Measurements from ENCODE around the gene ABHD17C. TPM values are rescaled to one million over a fixed set of nuclear protein-coding genes. Genes with fewer than 3 reads are reported as not detected.

The ABHD17C gene
- total and polyA plus RNA-seq, 2 of the 8 experiments (the other 6 are each of a cell fraction or from before 2014, with no cell fraction given): 20.2 to 29.8 TPM

DNA sequence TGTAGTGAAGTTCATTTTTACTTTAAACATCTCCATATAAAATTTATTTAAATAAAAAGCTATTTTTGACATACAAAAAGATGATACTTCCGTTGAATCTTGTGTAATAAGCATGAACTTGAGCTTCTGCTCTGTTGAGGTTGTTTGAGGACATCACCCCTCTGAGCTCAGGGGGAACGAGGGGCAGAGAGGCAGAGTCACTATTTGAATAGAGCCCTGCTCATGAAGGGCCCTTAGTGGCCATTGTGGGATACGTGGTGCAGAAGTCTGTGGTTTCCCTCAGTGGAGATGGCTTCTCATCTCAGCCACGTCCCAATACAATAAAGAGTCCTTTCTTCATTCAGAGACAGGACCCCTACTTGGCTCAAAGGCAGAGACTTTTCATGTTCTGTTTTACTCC lies 94.7 kb downstream of the ABHD17C start (continued):
- TF ChIP-seq, protein P1, sequence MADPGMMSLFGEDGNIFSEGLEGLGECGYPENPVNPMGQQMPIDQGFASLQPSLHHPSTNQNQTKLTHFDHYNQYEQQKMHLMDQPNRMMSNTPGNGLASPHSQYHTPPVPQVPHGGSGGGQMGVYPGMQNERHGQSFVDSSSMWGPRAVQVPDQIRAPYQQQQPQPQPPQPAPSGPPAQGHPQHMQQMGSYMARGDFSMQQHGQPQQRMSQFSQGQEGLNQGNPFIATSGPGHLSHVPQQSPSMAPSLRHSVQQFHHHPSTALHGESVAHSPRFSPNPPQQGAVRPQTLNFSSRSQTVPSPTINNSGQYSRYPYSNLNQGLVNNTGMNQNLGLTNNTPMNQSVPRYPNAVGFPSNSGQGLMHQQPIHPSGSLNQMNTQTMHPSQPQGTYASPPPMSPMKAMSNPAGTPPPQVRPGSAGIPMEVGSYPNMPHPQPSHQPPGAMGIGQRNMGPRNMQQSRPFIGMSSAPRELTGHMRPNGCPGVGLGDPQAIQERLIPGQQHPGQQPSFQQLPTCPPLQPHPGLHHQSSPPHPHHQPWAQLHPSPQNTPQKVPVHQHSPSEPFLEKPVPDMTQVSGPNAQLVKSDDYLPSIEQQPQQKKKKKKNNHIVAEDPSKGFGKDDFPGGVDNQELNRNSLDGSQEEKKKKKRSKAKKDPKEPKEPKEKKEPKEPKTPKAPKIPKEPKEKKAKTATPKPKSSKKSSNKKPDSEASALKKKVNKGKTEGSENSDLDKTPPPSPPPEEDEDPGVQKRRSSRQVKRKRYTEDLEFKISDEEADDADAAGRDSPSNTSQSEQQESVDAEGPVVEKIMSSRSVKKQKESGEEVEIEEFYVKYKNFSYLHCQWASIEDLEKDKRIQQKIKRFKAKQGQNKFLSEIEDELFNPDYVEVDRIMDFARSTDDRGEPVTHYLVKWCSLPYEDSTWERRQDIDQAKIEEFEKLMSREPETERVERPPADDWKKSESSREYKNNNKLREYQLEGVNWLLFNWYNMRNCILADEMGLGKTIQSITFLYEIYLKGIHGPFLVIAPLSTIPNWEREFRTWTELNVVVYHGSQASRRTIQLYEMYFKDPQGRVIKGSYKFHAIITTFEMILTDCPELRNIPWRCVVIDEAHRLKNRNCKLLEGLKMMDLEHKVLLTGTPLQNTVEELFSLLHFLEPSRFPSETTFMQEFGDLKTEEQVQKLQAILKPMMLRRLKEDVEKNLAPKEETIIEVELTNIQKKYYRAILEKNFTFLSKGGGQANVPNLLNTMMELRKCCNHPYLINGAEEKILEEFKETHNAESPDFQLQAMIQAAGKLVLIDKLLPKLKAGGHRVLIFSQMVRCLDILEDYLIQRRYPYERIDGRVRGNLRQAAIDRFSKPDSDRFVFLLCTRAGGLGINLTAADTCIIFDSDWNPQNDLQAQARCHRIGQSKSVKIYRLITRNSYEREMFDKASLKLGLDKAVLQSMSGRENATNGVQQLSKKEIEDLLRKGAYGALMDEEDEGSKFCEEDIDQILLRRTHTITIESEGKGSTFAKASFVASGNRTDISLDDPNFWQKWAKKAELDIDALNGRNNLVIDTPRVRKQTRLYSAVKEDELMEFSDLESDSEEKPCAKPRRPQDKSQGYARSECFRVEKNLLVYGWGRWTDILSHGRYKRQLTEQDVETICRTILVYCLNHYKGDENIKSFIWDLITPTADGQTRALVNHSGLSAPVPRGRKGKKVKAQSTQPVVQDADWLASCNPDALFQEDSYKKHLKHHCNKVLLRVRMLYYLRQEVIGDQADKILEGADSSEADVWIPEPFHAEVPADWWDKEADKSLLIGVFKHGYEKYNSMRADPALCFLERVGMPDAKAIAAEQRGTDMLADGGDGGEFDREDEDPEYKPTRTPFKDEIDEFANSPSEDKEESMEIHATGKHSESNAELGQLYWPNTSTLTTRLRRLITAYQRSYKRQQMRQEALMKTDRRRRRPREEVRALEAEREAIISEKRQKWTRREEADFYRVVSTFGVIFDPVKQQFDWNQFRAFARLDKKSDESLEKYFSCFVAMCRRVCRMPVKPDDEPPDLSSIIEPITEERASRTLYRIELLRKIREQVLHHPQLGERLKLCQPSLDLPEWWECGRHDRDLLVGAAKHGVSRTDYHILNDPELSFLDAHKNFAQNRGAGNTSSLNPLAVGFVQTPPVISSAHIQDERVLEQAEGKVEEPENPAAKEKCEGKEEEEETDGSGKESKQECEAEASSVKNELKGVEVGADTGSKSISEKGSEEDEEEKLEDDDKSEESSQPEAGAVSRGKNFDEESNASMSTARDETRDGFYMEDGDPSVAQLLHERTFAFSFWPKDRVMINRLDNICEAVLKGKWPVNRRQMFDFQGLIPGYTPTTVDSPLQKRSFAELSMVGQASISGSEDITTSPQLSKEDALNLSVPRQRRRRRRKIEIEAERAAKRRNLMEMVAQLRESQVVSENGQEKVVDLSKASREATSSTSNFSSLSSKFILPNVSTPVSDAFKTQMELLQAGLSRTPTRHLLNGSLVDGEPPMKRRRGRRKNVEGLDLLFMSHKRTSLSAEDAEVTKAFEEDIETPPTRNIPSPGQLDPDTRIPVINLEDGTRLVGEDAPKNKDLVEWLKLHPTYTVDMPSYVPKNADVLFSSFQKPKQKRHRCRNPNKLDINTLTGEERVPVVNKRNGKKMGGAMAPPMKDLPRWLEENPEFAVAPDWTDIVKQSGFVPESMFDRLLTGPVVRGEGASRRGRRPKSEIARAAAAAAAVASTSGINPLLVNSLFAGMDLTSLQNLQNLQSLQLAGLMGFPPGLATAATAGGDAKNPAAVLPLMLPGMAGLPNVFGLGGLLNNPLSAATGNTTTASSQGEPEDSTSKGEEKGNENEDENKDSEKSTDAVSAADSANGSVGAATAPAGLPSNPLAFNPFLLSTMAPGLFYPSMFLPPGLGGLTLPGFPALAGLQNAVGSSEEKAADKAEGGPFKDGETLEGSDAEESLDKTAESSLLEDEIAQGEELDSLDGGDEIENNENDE (IDR thresholded peaks at IDR 0.05; ENCODE audit: insufficient replicate concordance, low read length): no peak
- TF ChIP-seq ASH2L (IDR thresholded peaks at IDR 0.05; ENCODE audit: low read length): no peak
- TF ChIP-seq TEAD4 (IDR thresholded peaks at IDR 0.05; ENCODE audit: low read depth, low read length): no peak
- no peak for TF ChIP-seq FOSL1 (IDR thresholded peaks at IDR 0.05; ENCODE audit: insufficient read depth, low read depth, low read length)
- TF ChIP-seq KDM1A (IDR thresholded peaks at IDR 0.05; ENCODE audit: borderline replicate concordance, low read length): no peak
- TF ChIP-seq ZNF274 (IDR thresholded peaks at IDR 0.05; ENCODE audit: borderline replicate concordance, extremely low read depth, low read length): no peak
- no peak for TF ChIP-seq CREB1 (IDR thresholded peaks at IDR 0.05)
- no peak for TF ChIP-seq TAF1 (IDR thresholded peaks at IDR 0.05; ENCODE audit: low read depth, low read length)
- no peak for TF ChIP-seq CTBP2 (IDR thresholded peaks at IDR 0.05; ENCODE audit: borderline replicate concordance, insufficient read depth, insufficient read length, low read length)
- TF ChIP-seq, protein P2, sequence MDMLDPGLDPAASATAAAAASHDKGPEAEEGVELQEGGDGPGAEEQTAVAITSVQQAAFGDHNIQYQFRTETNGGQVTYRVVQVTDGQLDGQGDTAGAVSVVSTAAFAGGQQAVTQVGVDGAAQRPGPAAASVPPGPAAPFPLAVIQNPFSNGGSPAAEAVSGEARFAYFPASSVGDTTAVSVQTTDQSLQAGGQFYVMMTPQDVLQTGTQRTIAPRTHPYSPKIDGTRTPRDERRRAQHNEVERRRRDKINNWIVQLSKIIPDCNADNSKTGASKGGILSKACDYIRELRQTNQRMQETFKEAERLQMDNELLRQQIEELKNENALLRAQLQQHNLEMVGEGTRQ (IDR thresholded peaks at IDR 0.05; ENCODE audit: low read length): no peak
- no peak for TF ChIP-seq RNF2 (IDR thresholded peaks at IDR 0.05; ENCODE audit: borderline replicate concordance, low read depth, low read length, missing control alignments, poor library complexity, severe bottlenecking)

Measured in H1 (cell line).